Fibroblast of the aortic adventitia (primary cell): ENCODE measurements around the gene NCAM1. TPM values are rescaled to one million over a fixed set of nuclear protein-coding genes. Genes with fewer than 3 reads are reported as not detected.
"Not testable (repeated sequence)": the region's sequence is repeated elsewhere in the genome, so short reads cannot be mapped to it uniquely, and the experiment has no call there.

Experiments used
- DNase-seq: peaks from one replicate; pipeline ENCODE4 v3.0.0-alpha.2; 2010; ENCODE audit warnings: low read depth
- H3K4me3 ChIP-seq: 2 replicates; pipeline ENCODE4 v1.5.1; 2011; ENCODE audit warnings: low read depth, mild to moderate bottlenecking, control low read depth, low read length, moderate library complexity
- total RNA-seq: library from RNA; depleted of rRNA; stranded (reverse); fragments of >200 nt; gene quantifications from 2 replicates; pipeline ENCODE4 v1.2.3, GENCODE V29; 2012; ENCODE audit warnings: low replicate concordance
- TF ChIP-seq, protein P1 (sequence below): IDR thresholded peaks from 2 replicates; pipeline ENCODE4 v1.5.1; 2011; ENCODE audit warnings: mild to moderate bottlenecking, low read length, control low read depth, inconsistent platforms; ENCODE audit not compliant: insufficient read depth

NCAM1 gene
- 3.0 and 23.6 TPM in 2 replicates for total RNA-seq

DNA sequence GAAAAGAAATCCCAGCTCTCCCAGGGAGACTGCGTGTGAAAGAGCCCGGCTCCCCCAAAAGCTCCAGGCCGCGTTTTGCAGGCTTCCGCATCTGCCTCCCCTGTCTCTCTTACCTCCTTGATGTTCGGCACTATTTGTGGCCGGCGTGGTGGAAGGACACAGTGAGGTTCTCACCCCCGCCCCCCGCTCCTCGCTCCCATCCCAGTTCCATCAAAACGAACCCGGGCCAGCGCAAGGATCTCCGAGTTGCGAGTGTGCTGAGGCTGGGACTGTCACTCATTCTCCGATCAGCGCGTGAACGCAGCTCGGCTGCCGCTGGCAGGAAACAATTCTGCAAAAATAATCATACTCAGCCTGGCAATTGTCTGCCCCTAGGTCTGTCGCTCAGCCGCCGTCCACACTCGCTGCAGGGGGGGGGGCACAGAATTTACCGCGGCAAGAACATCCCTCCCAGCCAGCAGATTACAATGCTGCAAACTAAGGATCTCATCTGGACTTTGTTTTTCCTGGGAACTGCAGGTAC, at the start of gene NCAM1:
Gene NCAM1 (plus strand): TSS at position 275 of the 523 bp plus-strand sequence.
- peak within 1 kb of the TSS; percentile 58 for H3K4me3 ChIP-seq
- TF ChIP-seq, protein P1, sequence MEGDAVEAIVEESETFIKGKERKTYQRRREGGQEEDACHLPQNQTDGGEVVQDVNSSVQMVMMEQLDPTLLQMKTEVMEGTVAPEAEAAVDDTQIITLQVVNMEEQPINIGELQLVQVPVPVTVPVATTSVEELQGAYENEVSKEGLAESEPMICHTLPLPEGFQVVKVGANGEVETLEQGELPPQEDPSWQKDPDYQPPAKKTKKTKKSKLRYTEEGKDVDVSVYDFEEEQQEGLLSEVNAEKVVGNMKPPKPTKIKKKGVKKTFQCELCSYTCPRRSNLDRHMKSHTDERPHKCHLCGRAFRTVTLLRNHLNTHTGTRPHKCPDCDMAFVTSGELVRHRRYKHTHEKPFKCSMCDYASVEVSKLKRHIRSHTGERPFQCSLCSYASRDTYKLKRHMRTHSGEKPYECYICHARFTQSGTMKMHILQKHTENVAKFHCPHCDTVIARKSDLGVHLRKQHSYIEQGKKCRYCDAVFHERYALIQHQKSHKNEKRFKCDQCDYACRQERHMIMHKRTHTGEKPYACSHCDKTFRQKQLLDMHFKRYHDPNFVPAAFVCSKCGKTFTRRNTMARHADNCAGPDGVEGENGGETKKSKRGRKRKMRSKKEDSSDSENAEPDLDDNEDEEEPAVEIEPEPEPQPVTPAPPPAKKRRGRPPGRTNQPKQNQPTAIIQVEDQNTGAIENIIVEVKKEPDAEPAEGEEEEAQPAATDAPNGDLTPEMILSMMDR: no peak
- DNase-seq: peak; percentile 49

DNA sequence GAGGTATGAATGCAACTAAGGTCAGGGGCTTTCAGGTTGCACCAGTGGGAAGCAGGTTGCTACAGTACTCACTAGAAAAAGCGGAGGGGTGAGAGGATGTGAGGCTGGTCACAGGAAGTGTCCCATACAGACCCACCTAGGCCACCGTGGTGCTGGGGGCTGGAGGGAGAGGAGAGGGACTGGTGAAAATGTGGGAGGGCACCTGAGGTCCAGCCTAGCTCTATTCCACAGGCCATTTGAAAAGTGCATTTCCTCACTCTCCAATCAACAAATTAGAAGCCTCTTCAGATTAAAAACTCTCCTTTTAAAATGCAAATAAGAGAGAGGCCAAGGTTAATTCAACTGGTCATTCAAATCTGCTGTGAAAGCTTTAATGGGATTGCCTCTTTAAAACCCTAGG, 38.6 kb upstream of the NCAM1 start:
- no peak overlapping the region for H3K4me3 ChIP-seq
- no peak for DNase-seq
- TF ChIP-seq, protein P1: no peak

DNA sequence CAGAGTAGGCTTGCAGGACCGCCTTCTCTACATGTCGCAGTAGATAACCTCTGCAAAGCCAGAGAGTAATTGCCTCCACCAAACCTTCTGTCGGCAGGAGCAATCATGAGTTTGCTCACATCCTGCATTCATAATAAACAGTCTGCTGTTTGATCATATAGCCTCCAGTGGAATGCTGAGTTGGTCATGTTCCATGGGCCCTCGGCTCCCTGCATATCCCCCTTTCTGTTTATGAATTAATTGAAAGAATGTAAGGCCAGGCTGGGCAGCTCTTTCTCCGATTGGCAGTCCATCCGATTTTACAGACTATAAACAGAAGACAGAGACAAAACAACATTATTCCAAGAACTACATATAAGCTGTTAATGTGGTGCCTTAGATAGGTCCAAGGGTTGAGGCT, 36.4 kb upstream of the NCAM1 start:
- not testable (repeated sequence) for DNase-seq, H3K4me3 ChIP-seq

DNA sequence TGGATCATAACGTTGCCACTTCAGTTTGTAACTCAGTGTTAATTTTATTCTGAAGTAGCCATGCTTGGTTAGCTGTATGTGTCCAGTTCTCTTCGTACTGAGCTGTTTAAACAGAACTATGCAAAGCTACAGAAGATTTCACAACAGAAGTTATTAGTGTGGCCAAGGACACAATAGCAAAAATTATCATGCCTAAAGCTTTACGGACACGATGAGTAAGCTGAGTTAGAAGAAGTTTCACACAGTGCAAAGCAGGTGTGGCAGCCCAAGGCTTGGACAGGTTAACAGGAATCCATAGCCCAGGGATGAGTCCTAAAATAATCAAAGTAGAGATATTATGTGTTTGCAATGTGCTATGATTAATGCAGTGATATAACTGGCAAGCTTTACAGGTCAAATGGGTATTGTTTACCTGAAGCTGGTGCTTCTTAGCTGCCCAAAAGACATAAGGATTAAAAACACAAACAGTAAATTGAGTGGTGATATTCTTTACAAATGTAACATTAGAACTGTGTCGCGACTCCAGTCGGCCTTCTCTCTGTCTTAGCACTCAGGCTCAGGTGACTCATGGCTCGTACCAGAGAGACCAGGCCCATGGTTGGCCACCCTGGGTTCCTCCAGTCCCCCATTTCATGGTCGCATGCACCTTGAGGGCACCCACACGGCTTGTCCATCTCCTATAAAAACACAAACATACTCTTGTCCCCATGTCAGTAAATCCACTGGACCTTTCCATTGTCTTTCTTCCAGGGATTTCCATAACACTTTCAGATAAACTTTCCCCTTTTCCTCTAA, 35.5 kb upstream of the NCAM1 start:
- no peak for DNase-seq
- TF ChIP-seq, protein P1: no peak
- H3K4me3 ChIP-seq: no peak overlapping the region

DNA sequence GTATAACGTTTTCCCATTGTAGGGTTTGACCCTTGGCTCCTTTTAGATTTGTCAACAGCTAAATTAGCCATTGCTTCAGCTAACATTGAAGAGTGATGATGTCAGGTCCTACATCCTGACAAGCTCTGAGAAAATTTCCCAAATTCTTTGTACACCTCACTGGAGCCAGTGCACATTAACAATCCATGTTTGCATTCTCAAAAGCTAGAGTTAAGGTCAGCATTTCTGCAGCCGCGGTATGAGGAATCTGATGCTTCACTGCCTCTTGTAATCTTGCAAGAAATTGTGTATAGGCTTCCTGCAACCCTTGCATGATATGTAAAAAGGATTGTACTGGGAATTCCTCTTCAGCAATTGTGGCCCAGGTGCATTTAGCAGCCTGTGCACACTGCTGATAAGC, 33.1 kb upstream of the NCAM1 start:
- H3K4me3 ChIP-seq: no peak overlapping the region
- TF ChIP-seq, protein P1: no peak
- DNase-seq: no peak

DNA sequence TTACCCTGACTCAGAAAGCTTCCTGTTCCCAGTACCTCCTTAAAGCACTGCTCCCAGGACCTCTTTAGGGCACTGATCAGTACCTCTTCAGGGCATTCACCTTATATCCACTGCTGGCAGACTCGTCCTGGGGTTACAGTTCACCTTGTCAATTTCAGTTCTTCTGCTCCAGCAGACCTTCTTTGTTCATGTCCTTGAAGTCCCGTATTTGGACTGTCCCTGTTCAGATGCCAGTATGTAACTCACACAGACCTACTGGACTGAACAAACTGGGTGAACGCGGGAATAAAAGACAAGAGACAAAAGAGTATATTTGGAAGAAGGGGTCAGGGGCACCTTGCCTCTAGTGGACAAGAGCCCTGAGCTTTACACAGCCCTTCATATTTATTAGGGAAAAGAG, 31.8 kb upstream of the NCAM1 start:
- no peak overlapping the region for H3K4me3 ChIP-seq
- TF ChIP-seq, protein P1: no peak
- no peak for DNase-seq

DNA sequence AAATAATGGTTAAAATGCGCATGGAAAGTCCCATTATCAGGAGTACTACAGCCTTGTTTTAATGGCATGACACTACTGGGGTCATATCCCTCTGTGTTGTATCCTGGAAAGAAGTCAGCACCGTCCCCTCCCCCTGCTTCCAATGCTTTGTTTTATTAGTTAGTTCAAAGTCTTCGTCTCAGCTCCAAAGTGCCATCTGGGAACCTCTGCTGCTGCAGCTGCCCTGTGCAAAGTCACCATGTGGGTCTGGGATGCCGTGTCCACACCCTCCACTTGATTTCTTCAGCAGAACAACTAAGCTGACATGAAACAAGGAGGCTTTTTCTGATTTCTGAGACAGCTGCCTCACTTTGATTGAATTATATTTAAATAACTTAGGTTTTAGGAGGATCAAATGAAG, 29.5 kb upstream of the NCAM1 start:
- no peak overlapping the region for H3K4me3 ChIP-seq
- TF ChIP-seq, protein P1: no peak
- no peak for DNase-seq
